ENCODE data around the gene ADGRD1.

The ADGRD1 gene

GRCh38 chr12:131066886-131067490, 113.3 kb downstream of the ADGRD1 start:
- TF ChIP-seq NFIC (IDR thresholded peaks at IDR 0.05) (no peak), REST (IDR thresholded peaks at IDR 0.05; ENCODE audit: low read depth) (no peak), ZBTB7A (IDR thresholded peaks at IDR 0.05; ENCODE audit: low read depth) (no peak), TCF12 (IDR thresholded peaks at IDR 0.05; ENCODE audit: low read depth) (no peak), RAD21 (IDR thresholded peaks at IDR 0.05; ENCODE audit: low read depth) (no peak), YY1 (IDR thresholded peaks at IDR 0.05; ENCODE audit: low read depth) (no peak)

- TF ChIP-seq TAF1 (IDR thresholded peaks at IDR 0.05; ENCODE audit: low read depth) (no peak), FOXM1 (IDR thresholded peaks at IDR 0.05; ENCODE audit: borderline replicate concordance, low read depth) (no peak), RAD21 (IDR thresholded peaks at IDR 0.05; ENCODE audit: low read depth) (no peak), REST (IDR thresholded peaks at IDR 0.05; ENCODE audit: low read depth) (no peak), USF1 (IDR thresholded peaks at IDR 0.05) (no peak), ZBTB7A (IDR thresholded peaks at IDR 0.05; ENCODE audit: low read depth) (no peak), NFIC (IDR thresholded peaks at IDR 0.05) (no peak), YY1 (IDR thresholded peaks at IDR 0.05; ENCODE audit: low read depth) (no peak), TEAD4 (IDR thresholded peaks at IDR 0.05) (no peak), CEBPB (IDR thresholded peaks at IDR 0.05) (no peak)
Observed at GRCh38 chr12:131067981-131068851, 114.5 kb downstream of the ADGRD1 start.

- TF ChIP-seq TAF1 (IDR thresholded peaks at IDR 0.05; ENCODE audit: low read depth): no peak
- no peak for TF ChIP-seq TEAD4 (IDR thresholded peaks at IDR 0.05)
- TF ChIP-seq USF1 (IDR thresholded peaks at IDR 0.05): no peak
- TF ChIP-seq REST (IDR thresholded peaks at IDR 0.05; ENCODE audit: low read depth): no peak
- TF ChIP-seq MAX (IDR thresholded peaks at IDR 0.05): no peak
- TF ChIP-seq TCF12 (IDR thresholded peaks at IDR 0.05; ENCODE audit: low read depth): no peak
- no peak for TF ChIP-seq FOXM1 (IDR thresholded peaks at IDR 0.05; ENCODE audit: borderline replicate concordance, low read depth)
- TF ChIP-seq NFIC (IDR thresholded peaks at IDR 0.05): no peak
- no peak for TF ChIP-seq ZBTB7A (IDR thresholded peaks at IDR 0.05; ENCODE audit: low read depth)
- TF ChIP-seq EP300 (IDR thresholded peaks at IDR 0.05; ENCODE audit: borderline replicate concordance): no peak
- TF ChIP-seq YY1 (IDR thresholded peaks at IDR 0.05; ENCODE audit: low read depth): no peak
- no peak for TF ChIP-seq EGR1 (IDR thresholded peaks at IDR 0.05)
- no peak for TF ChIP-seq RAD21 (IDR thresholded peaks at IDR 0.05; ENCODE audit: low read depth)
- TF ChIP-seq CREB1 (IDR thresholded peaks at IDR 0.05; ENCODE audit: low read depth): no peak
- TF ChIP-seq CEBPB (IDR thresholded peaks at IDR 0.05): no peak
Observed at GRCh38 chr12:131072451-131073230, 118.9 kb downstream of the ADGRD1 start.
